IPS-15b (cell line): Measurements from ENCODE around the gene CREB3.
A peak's percentile ranks its signal among the peaks of the same experiment; 100 is the strongest.

Experiments used
- H3K27me3 ChIP-seq: one replicate; pipeline ENCODE4 v1.6.1; 2013; ENCODE audit warnings: low read length; ENCODE audit not compliant: control insufficient read depth, insufficient read depth
- H3K36me3 ChIP-seq: one replicate; pipeline ENCODE4 v1.6.1; 2013; ENCODE audit warnings: low read length; ENCODE audit not compliant: control insufficient read depth, insufficient read depth
- H3K4me1 ChIP-seq: one replicate; pipeline ENCODE4 v1.6.1; 2013; ENCODE audit warnings: mild to moderate bottlenecking, low read length; ENCODE audit not compliant: control insufficient read depth, insufficient read depth
- H3K4me3 ChIP-seq: one replicate; pipeline ENCODE4 v1.5.1; 2013; ENCODE audit warnings: low read depth, low read length
- H3K9ac ChIP-seq: one replicate; pipeline ENCODE4 v1.6.1; 2013; ENCODE audit warnings: low read depth, mild to moderate bottlenecking, low read length
- H3K9me3 ChIP-seq: one replicate; pipeline ENCODE4 v1.6.1; 2013; ENCODE audit warnings: mild to moderate bottlenecking, low read length; ENCODE audit not compliant: control insufficient read depth, insufficient read depth

Gene CREB3

GRCh38 chr9:35730486-35730854 is 2.0 kb upstream of the CREB3 start:
- no peaks in the 10 kb centered on the region for H3K27me3 ChIP-seq
- H3K9me3 ChIP-seq = no peaks in the 10 kb centered on the region
- H3K9ac ChIP-seq = no peak overlapping the region
- H3K36me3 ChIP-seq = peaks cover under 1% of the 10 kb centered on the region
- H3K4me1 ChIP-seq = peaks cover 34% of the 10 kb centered on the region
- peak overlapping the region; percentile 27 for H3K4me3 ChIP-seq

GRCh38 chr9:35731415-35732184 is 866 bp upstream of the CREB3 start:
- H3K36me3 ChIP-seq = peaks cover 4% of the 10 kb centered on the region
- peaks cover 33% of the 10 kb centered on the region for H3K4me1 ChIP-seq
- peak overlapping the region; percentile 96 for H3K4me3 ChIP-seq
- H3K9me3 ChIP-seq = no peaks in the 10 kb centered on the region
- no peaks in the 10 kb centered on the region for H3K27me3 ChIP-seq
- H3K9ac ChIP-seq = peak overlapping the region; percentile 75

GRCh38 chr9:35732800-35733541 is 505 bp downstream of the CREB3 start:
- Histone ChIP-seq H3K9me3 (no peaks in the 10 kb centered on the region), H3K4me1 (peaks cover 22% of the 10 kb centered on the region), H3K4me3 (peak overlapping the region; percentile 96), H3K36me3 (peaks cover 18% of the 10 kb centered on the region), H3K27me3 (no peaks in the 10 kb centered on the region), H3K9ac (peak overlapping the region; percentile 82)

- Histone ChIP-seq H3K4me1 (peaks cover 11% of the 10 kb centered on the region), H3K27me3 (no peaks in the 10 kb centered on the region), H3K9me3 (no peaks in the 10 kb centered on the region), H3K9ac (no peak overlapping the region), H3K36me3 (peaks cover 29% of the 10 kb centered on the region), H3K4me3 (no peak overlapping the region)
Observed at GRCh38 chr9:35734096-35734495, 1.6 kb downstream of the CREB3 start.

GRCh38 chr9:35736201-35736633 is 3.8 kb downstream of the CREB3 start:
- no peaks in the 10 kb centered on the region for H3K4me1 ChIP-seq
- H3K9ac ChIP-seq = no peak overlapping the region
- peaks cover 49% of the 10 kb centered on the region for H3K36me3 ChIP-seq
- no peaks in the 10 kb centered on the region for H3K9me3 ChIP-seq
- H3K4me3 ChIP-seq = no peak overlapping the region
- no peaks in the 10 kb centered on the region for H3K27me3 ChIP-seq

GRCh38 chr9:35737143-35737542 is 4.7 kb downstream of the CREB3 start:
- Histone ChIP-seq H3K9me3 (no peaks in the 10 kb centered on the region), H3K36me3 (peaks cover 56% of the 10 kb centered on the region), H3K4me1 (no peaks in the 10 kb centered on the region), H3K9ac (no peak overlapping the region), H3K27me3 (no peaks in the 10 kb centered on the region), H3K4me3 (no peak overlapping the region)

GRCh38 chr9:35738186-35738585 is 5.7 kb downstream of the CREB3 start:
- Histone ChIP-seq H3K4me1 (no peaks in the 10 kb centered on the region), H3K9ac (no peak overlapping the region), H3K36me3 (peaks cover 65% of the 10 kb centered on the region), H3K9me3 (no peaks in the 10 kb centered on the region), H3K4me3 (no peak overlapping the region), H3K27me3 (no peaks in the 10 kb centered on the region)

GRCh38 chr9:35738924-35739323 is 6.5 kb downstream of the CREB3 start:
- H3K4me3 ChIP-seq = no peak overlapping the region
- H3K27me3 ChIP-seq = no peaks in the 10 kb centered on the region
- H3K9ac ChIP-seq = no peak overlapping the region
- no peaks in the 10 kb centered on the region for H3K4me1 ChIP-seq
- no peaks in the 10 kb centered on the region for H3K9me3 ChIP-seq
- peaks cover 73% of the 10 kb centered on the region for H3K36me3 ChIP-seq

GRCh38 chr9:35740243-35740642 is 7.8 kb downstream of the CREB3 start:
- no peak overlapping the region for H3K4me3 ChIP-seq
- H3K36me3 ChIP-seq = peaks cover 80% of the 10 kb centered on the region
- no peaks in the 10 kb centered on the region for H3K9me3 ChIP-seq
- H3K4me1 ChIP-seq = no peaks in the 10 kb centered on the region
- no peaks in the 10 kb centered on the region for H3K27me3 ChIP-seq
- no peak overlapping the region for H3K9ac ChIP-seq

GRCh38 chr9:35741740-35742139 is 9.3 kb downstream of the CREB3 start:
- H3K27me3 ChIP-seq = no peaks in the 10 kb centered on the region
- peaks cover 4% of the 10 kb centered on the region for H3K4me1 ChIP-seq
- no peak overlapping the region for H3K4me3 ChIP-seq
- peaks cover 74% of the 10 kb centered on the region for H3K36me3 ChIP-seq
- H3K9me3 ChIP-seq = no peaks in the 10 kb centered on the region
- no peak overlapping the region for H3K9ac ChIP-seq

GRCh38 chr9:35743452-35743851 is 11.0 kb downstream of the CREB3 start:
- Histone ChIP-seq H3K27me3 (no peaks in the 10 kb centered on the region), H3K36me3 (peaks cover 57% of the 10 kb centered on the region), H3K4me3 (no peak overlapping the region), H3K9me3 (no peaks in the 10 kb centered on the region), H3K4me1 (peaks cover 11% of the 10 kb centered on the region), H3K9ac (no peak overlapping the region)
